A549 (cell line): ENCODE data around the gene SSUH2. TPM values are rescaled to one million over a fixed set of nuclear protein-coding genes. Genes with fewer than 3 reads are reported as not detected.

ENCODE experiments used
- ATAC-seq, 2 experiments: fragments of 200-7000 bp in 1 of 2; fragments of >200 bp in 1 of 2; cut with Nextera tagmentation in 1 of 2; cut with Tn5 transposase in 1 of 2; 3 replicates each; pipeline versions ENCODE4 v1.8.0 to v1.9.1; 2018 to 2020; ENCODE audit warnings: mild to moderate bottlenecking in 1 of 2, moderate library complexity in 1 of 2
- CTCF ChIA-PET: fragments of 300-600 bp; sonication (Branson Sonifier 250); formaldehyde crosslinking; extraction: SDS; loops from one replicate; lab custom pipeline; 2021; ENCODE audit warnings: antibody characterized with exemption, inconsistent platforms; lab: Yijun Ruan, JAX
- POLR2A ChIA-PET: fragments of 350-600 bp; formaldehyde crosslinking; extraction: SDS; loops from one replicate; lab custom pipeline; 2021; ENCODE audit warnings: antibody characterized with exemption, inconsistent platforms; lab: Yijun Ruan, JAX
- DNase-seq, 2 experiments: peaks; one replicate each; pipeline versions ENCODE4 v3.0.0 to v3.0.0-alpha.2; 2011 to 2016; ENCODE audit warnings: low read depth in 1 of 2, low spot score in 1 of 2
- FAIRE-seq: peaks from 2 replicates; lab custom pipeline; 2011; peaks lifted over from hg19 to GRCh38; lab: Jason Lieb, UNC
- H3K27ac ChIP-seq, 2 experiments: fragments of >200 bp; sonication (Bioruptor Twin); formaldehyde crosslinking; 3 replicates each; pipeline ENCODE4 v1.5.1; 2016 to 2017
- H3K4me1 ChIP-seq: fragments of >200 bp; sonication (Bioruptor Twin); formaldehyde crosslinking; 3 replicates; pipeline ENCODE4 v1.6.1; 2016
- H3K4me2 ChIP-seq: fragments of >200 bp; sonication (Bioruptor Twin); formaldehyde crosslinking; 3 replicates; pipeline ENCODE4 v1.6.1; 2016
- H3K4me3 ChIP-seq: fragments of >200 bp; sonication (Bioruptor Twin); formaldehyde crosslinking; 3 replicates; pipeline ENCODE4 v1.5.1; 2016
- H3K9me3 ChIP-seq: fragments of >200 bp; sonication (Bioruptor Twin); formaldehyde crosslinking; 3 replicates; pipeline ENCODE4 v1.6.1; 2016
- CBX2 ChIP-seq: fragments of 200-600 bp; sonication (generic); IDR thresholded peaks from 2 replicates; pipeline ENCODE4 v1.6.1; 2016; ENCODE audit warnings: low read depth, mild to moderate bottlenecking, borderline replicate concordance
- CHD4 ChIP-seq: fragments of 200-600 bp; sonication (generic); IDR thresholded peaks from 2 replicates; pipeline ENCODE4 v1.6.1; 2016; ENCODE audit warnings: antibody characterized with exemption, mild to moderate bottlenecking, borderline replicate concordance
- EP300 ChIP-seq, 2 experiments: fragments of >200 bp; sonication (Bioruptor Twin); formaldehyde crosslinking; IDR thresholded peaks; 2 replicates in 1 of 2; 3 replicates in 1 of 2; pipeline ENCODE4 v1.6.1; 2016 to 2017
- FOSB ChIP-seq: fragments of 250-450 bp; sonication (Bioruptor Pico); IDR thresholded peaks from 2 replicates; pipeline ENCODE4 v1.5.0; 2020; ENCODE audit warnings: mild to moderate bottlenecking, moderate library complexity
- GATA3 ChIP-seq: IDR thresholded peaks from 2 replicates; pipeline ENCODE4 v1.6.1; 2012; ENCODE audit warnings: borderline replicate concordance
- HEYL ChIP-seq: fragments of 250-450 bp; sonication (Bioruptor Pico); IDR thresholded peaks from 2 replicates; pipeline ENCODE4 v1.8.0; 2021; ENCODE audit warnings: mild to moderate bottlenecking, moderate library complexity
- HMGXB4 ChIP-seq: fragments of 250-450 bp; sonication (Bioruptor Pico); IDR thresholded peaks from 2 replicates; pipeline ENCODE4 v1.5.0; 2021; ENCODE audit warnings: mild to moderate bottlenecking, moderate library complexity, borderline replicate concordance
- KDM1A ChIP-seq: fragments of 200-600 bp; sonication (generic); IDR thresholded peaks from 2 replicates; pipeline ENCODE4 v1.6.1; 2016; ENCODE audit warnings: low read depth, mild to moderate bottlenecking
- MAFK ChIP-seq: fragments of 450-650 bp; IDR thresholded peaks from 2 replicates; pipeline ENCODE4 v1.6.1; 2014; ENCODE audit not compliant: partially characterized antibody
- NFE2L2 ChIP-seq: fragments of 150-350 bp; conservative IDR thresholded peaks from 2 replicates; pipeline ENCODE4 v1.6.1; 2014; ENCODE audit warnings: low read length
- PBX3 ChIP-seq: IDR thresholded peaks from 2 replicates; pipeline ENCODE4 v1.6.1; 2012
- RCOR1 ChIP-seq: fragments of 150-350 bp; IDR thresholded peaks from 2 replicates; pipeline ENCODE4 v1.6.1; 2014; ENCODE audit warnings: antibody characterized with exemption, low read length, low read depth
- RNF2 ChIP-seq: fragments of 200-600 bp; sonication (generic); IDR thresholded peaks from 2 replicates; pipeline ENCODE4 v1.6.1; 2016; ENCODE audit warnings: low read depth, mild to moderate bottlenecking, antibody characterized with exemption, moderate library complexity, borderline replicate concordance
- SMC3 ChIP-seq: fragments of >200 bp; sonication (Bioruptor Twin); formaldehyde crosslinking; IDR thresholded peaks from 3 replicates; pipeline ENCODE4 v1.6.1; 2018; ENCODE audit warnings: inconsistent platforms
- TFCP2L1 ChIP-seq: fragments of 250-450 bp; sonication (Bioruptor Pico); IDR thresholded peaks from 2 replicates; pipeline ENCODE4 v1.5.0; 2021; ENCODE audit warnings: mild to moderate bottlenecking
- ZFP36 ChIP-seq: fragments of 450-650 bp; IDR thresholded peaks from 2 replicates; pipeline ENCODE4 v1.6.1; 2014; ENCODE audit warnings: borderline replicate concordance; ENCODE audit not compliant: partially characterized antibody
- ZNF302 ChIP-seq: fragments of 250-450 bp; sonication (Bioruptor Pico); IDR thresholded peaks from 2 replicates; pipeline ENCODE4 v1.9.0; 2021; ENCODE audit warnings: inconsistent platforms, mild to moderate bottlenecking, moderate library complexity
- WGBS: methylation state at CpG from one replicate; pipeline ENCODE4 v1.1.6; 2017; ENCODE audit errors: missing lambda C conversion rate; 5-methylcytosine and 5-hydroxymethylcytosine counted together
- polyA plus RNA-seq, 4 experiments: library from polyadenylated mRNA; depleted of rRNA in 3 of 4; stranded (reverse); fragments of >200 nt; fragmentation: RNase III in 1 of 4; extraction: RNeasy Plus Mini Kit Qiagen cat#74134 plus additional on column Dnase treatment in 1 of 4; gene quantifications; 2 replicates in 3 of 4; 3 replicates in 1 of 4; pipeline ENCODE4 v1.2.3, GENCODE V29; 2011 to 2017

The SSUH2 gene
- polyA plus RNA-seq, 2 of the 4 experiments (the other 2 are of a cell fraction) = 0.56 to 0.59 TPM

GRCh38 chr3:8573342-8573926 is 71.2 kb downstream of the SSUH2 start:
- H3K4me2 ChIP-seq = no peak overlapping the region
- ATAC-seq (no peak), FAIRE-seq (no peak), DNase-seq (no peak)
- H3K27ac ChIP-seq = no peak overlapping the region
- no peaks in the 10 kb centered on the region for H3K9me3 ChIP-seq
- ChIA-PET POLR2A (no interaction called here), CTCF (interaction anchor here (1.2 kb wide), 1 partner anchor 156 kb away, joined by 3 read pairs; no protein-coding TSS in a partner anchor)
- TF ChIP-seq CHD4 (no peak), MAFK (peak; percentile 75), GATA3 (no peak), EP300 (IDR thresholded peaks at IDR 0.05) (no peak), SMC3 (no peak), TFCP2L1 (CRISPR knock-in tag) (no peak), ZNF302 (no peak), RNF2 (no peak)
- 83% methylated on average over 4 of the region's 4 CpGs for WGBS
- H3K4me1 ChIP-seq = peaks cover 13% of the 10 kb centered on the region
- H3K4me3 ChIP-seq = no peak overlapping the region

GRCh38 chr3:8571256-8571655 is 73.3 kb downstream of the SSUH2 start:
- ATAC-seq (no peak), DNase-seq (no peak), FAIRE-seq (no peak)
- ChIA-PET POLR2A (no interaction called here), CTCF (no interaction called here)
- no peak overlapping the region for H3K27ac ChIP-seq
- TF ChIP-seq KDM1A (no peak), PBX3 (no peak), RCOR1 (no peak), HMGXB4 (no peak), CHD4 (no peak), HEYL (CRISPR knock-in tag) (no peak), FOSB (no peak), ZFP36 (no peak), EP300 (IDR thresholded peaks at IDR 0.05) (no peak), NFE2L2 (no peak), CBX2 (no peak)
- WGBS = 80% methylated on average over 2 of the region's 3 CpGs
- no peak overlapping the region for H3K4me3 ChIP-seq
- no peaks in the 10 kb centered on the region for H3K9me3 ChIP-seq
- H3K4me1 ChIP-seq = peaks cover 7% of the 10 kb centered on the region
- H3K4me2 ChIP-seq = no peak overlapping the region

Other genes starting within 250 kb of the SSUH2 start
- gene LMCD1, start 143.0 kb downstream of the SSUH2 start, polyA plus RNA-seq (2011; rRNA removed) = 85.4 and 86.1 TPM in 2 replicates
- 64.3 to 73.2 TPM (median 67.7 TPM) in 3 replicates for gene LMCD1, start 143.0 kb downstream of the SSUH2 start, polyA plus RNA-seq (2017; fragmentation: RNase III; extraction: RNeasy Plus Mini Kit Qiagen cat#74134 plus additional on column Dnase treatment)
- gene CAV3, start 89.0 kb upstream of the SSUH2 start, polyA plus RNA-seq (2011; rRNA removed) = not detected in 2 replicates
- not detected in 3 replicates for gene CAV3, start 89.0 kb upstream of the SSUH2 start, polyA plus RNA-seq (2017; fragmentation: RNase III; extraction: RNeasy Plus Mini Kit Qiagen cat#74134 plus additional on column Dnase treatment)
- 2.1 TPM in 2 replicates for gene OXTR, start 124.8 kb upstream of the SSUH2 start, polyA plus RNA-seq (2011; rRNA removed)
- 2.4 to 3.7 TPM (median 3.2 TPM) in 3 replicates for gene OXTR, start 124.8 kb upstream of the SSUH2 start, polyA plus RNA-seq (2017; fragmentation: RNase III; extraction: RNeasy Plus Mini Kit Qiagen cat#74134 plus additional on column Dnase treatment)